SKM-1 (cell line): ENCODE data around the gene MYO1E.
A peak's percentile ranks its signal among the peaks of the same experiment; 100 is the strongest.

Source experiments
- DNase-seq: peaks from one replicate; lab custom pipeline; 2025; ENCODE audit not compliant: unreplicated experiment; lab: John Stamatoyannopoulos, UW

The MYO1E gene

DNA sequence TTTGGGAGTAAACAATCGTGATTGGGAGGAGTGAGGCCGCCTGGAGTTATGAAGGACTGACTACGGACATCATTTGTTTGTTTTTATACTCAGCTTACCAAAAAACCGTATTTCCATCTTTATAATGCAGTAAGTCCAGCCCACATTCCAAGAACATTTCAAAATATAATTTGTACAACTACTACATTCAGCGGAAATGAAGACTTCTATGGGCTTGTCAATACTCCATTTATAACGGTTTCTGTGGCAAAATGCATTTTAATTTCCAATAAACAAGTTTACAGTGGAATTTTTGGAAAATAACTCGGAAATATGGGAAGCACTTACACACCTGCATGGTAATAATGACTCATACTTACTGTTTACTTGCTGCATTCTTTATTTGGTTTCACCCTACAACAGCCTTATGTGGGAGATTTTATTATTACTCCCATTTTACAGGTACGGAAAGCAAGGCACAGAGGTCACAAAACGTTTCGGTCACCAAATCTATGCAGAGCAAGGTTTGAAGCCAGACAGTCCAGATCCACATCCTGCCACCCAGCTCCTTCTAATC, 103.7 kb downstream of the MYO1E start:
- DNase-seq, result no peak

DNA sequence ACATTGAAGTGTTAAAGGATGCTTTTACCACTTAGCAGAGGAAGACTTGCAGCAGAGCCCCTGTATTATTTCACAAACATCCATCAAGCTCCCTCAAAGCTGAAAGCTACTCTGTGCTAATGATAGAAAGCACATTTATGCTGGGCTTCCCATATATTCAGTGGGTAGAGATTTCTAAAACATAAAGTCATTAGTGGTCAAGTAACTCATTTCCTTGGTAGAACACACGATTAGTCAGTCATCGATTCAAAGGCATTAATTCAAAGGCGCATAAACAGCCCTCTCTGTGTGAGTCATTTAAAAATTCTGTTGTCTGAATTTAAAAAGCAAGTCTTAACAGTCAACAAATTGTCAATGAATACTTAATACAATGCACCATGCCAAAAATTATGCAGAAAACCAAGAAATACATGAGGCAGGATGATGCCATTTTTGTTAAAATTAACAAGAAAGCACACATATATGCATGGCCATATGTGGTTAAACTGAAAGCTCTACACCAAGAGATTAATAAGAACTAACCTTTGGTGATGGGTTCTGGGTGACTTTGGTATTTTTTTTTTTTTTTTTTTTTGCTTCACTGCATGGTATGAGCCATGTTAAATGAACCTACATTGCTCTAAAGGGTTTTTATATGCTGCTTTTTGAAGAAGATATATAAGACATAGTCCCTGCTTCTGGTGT, 104.4 kb downstream of the MYO1E start:
- DNase-seq, result no peak

DNA sequence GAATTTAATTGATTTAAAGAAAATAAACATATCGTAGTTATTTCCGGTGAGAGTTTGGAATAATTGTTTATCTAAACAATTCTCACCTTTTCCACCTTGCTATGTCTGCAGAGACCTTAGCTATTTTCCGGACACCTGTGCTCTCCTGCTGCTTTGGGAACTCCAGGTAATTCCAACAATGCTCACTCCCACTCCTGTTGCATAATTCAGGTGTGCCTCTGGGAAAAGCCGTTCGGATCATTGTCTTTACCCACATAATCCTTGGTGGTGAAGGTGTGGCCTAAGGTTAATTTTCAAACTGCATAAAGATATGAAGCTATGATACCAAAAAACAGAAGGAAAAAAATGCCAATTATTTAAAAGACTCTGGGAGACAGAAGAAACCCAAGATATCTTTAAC, 106.6 kb downstream of the MYO1E start:
- no peak for DNase-seq

DNA sequence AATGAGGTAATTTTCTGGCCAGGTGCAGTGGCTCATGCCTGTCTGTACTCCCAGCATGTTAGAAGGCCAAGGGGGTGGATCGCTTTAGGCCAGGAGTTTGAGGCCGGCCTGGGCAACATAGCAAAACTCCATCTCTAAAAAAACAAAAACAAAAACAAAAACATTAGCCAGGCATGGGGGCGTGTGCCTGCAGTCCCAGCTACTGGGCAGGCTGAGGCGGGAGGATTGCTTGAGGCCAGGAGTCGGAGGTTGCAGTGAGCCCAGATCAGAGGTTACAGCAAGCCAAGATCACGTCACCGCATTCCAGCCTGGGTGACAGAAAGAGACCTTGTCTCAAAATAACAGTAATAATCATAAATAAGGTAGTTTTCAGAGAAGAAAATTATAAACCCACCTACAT, 110.4 kb downstream of the MYO1E start:
- DNase-seq, result no peak

DNA sequence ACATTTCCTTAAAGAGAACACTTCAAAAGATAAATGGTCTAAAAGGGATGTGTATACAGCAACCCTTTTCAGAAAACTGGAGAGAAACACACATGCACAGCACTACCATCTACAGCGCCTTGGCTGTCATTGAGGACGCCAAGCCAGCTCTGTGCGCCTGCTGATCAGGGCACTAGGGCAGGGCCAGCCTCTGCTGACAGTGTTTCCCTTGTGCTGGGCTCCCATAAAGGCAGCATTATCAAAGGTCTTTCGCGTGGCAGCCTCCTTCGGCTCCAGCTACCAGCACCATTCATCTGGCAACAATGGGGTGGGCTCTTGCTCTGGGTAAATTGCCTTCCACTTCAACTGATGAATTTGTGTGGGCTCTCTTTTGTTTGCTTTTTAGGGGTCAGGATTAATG, 112.6 kb downstream of the MYO1E start:
- no peak for DNase-seq

DNA sequence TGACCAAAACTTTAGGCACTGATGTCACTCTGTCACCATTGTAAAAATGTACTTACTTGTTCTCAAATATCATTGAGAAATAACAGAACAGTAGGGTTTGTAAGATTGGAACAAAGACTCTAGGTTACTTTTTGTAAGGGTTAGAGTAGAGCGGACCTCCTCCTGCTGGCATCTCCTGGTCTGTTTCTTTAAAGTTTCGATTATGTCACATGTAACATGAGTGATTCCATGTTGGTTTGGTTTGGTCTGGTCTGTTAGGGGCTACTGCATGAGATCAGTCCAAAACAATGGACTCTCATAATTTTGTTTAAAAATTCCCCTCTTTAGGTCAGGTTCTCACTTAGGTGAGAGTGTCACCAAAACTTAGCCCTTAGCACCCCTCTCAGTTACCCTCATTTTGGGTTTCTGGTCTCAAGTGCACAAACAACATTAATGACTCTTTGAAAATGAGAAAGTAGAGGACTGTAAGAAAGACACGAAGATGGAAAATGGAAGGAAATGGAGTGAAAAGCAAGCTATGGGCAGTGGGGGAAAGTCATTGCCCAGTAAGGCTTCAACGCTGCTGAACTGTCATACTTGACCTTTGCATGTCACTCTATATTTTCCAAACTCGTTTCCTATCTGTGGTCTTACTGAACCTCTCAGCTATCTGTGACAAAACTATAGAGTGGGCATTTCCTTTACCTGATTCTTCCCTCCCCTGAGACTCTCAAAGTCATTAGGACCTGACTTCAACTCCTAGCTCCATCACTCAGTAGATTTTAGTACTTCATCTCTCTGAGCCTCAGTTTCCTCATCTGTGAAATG, 113.3 kb downstream of the MYO1E start:
- DNase-seq, result no peak

DNA sequence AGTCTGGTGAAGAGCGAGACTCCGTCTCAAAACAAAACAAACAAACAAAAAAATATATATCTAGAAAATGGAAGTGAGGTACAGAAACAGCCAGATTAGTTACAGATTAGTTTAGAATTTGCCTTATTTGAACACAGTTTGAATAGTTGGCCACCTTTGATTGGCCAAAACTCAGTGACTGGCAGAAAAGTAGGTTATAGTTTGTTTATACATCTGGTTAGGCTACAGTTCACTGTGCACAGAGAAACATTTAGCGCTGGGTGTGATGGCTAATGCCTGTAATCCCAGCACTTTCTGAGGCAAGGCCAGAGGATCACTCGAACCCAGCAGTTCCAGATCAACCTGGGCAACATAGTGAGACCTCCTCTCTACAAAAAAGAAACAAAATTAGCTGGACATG, 114.4 kb downstream of the MYO1E start:
- no peak for DNase-seq

DNA sequence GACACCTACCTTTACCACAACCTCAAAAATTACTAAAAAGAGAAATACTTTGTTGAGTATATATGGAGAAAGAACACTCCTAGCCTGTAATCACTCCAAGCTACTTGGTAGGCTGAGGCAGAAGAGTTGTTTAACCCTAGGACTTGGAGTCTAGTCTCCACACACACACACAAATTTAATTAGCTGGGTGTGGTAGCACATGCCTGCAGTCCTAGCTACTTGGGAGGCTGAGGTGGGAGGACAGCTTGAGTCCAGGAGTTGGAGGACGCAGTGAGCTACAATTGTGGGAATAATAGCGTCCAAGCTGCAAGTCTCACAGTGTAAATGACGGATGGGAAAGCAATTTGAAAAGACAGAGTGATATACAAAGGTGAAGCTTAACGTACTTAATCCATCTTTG, 115.5 kb downstream of the MYO1E start:
- DNase-seq, result no peak

DNA sequence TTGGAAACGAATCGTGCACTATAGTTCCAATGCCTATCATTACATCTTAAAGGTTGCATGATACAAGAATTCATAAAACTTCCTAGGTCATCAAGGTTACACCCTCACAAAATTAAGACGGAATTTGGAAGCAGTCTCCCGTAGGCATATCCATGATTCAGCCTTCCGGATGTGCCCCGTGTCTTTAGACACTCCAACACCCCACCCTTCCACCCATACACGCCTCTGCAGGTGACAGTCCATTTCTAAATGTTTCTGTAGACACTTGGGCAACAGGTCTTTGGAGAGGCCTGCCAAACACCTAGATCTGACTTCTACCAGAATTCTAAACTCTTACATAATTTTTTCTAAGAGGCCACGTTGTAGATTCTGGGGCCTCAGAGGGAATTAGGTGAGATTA, 116.2 kb downstream of the MYO1E start:
- no peak for DNase-seq

DNA sequence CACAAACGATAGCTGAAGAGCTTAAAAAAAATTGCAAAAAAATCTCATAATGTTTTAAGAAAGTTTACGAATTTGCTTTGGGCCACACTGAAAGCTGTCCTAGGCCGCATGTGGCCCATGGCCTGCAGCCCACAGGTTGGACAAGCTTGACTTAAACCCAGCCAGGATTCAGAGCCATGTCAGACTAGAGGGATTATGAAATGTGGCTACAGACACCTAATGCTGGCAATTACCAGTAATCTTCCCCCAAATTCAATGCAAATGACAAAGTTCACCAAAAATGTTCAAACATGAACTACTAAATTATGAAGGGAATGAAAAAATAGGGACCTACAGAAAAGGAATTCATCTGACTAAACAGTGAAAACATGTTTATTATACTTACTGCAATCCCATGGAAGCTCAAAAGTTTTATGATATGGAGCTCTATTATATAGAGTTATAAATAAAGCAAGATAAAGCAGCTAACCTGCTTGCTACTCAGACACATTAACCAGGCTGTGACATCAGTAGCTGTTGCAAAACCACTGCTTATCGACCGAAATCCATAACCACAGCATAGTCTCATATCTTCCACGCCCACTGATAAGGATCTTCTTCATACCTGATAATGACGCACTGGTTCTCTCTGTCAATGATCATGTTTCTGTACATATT, 116.9 kb downstream of the MYO1E start:
- no peak for DNase-seq

DNA sequence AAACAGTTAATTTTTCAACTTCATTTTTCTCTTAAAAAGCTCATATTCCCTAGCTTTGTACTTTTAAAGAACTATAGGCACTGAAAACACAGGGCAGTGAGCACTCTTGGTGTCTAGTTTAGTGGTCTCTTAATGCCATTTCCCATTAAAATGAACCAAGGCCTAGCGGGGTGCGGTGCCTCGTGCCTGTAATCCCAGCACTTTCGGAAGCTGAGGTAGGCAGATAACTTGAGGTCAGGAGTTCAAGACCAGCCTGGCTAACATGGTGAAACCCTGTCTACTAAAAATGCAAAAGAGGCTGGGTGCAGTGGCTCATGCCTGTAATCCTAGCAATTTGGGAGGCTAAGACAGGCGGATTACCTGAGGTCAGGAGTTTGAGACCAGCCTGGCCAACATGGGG, 120.5 kb downstream of the MYO1E start:
- DNase-seq, result no peak

DNA sequence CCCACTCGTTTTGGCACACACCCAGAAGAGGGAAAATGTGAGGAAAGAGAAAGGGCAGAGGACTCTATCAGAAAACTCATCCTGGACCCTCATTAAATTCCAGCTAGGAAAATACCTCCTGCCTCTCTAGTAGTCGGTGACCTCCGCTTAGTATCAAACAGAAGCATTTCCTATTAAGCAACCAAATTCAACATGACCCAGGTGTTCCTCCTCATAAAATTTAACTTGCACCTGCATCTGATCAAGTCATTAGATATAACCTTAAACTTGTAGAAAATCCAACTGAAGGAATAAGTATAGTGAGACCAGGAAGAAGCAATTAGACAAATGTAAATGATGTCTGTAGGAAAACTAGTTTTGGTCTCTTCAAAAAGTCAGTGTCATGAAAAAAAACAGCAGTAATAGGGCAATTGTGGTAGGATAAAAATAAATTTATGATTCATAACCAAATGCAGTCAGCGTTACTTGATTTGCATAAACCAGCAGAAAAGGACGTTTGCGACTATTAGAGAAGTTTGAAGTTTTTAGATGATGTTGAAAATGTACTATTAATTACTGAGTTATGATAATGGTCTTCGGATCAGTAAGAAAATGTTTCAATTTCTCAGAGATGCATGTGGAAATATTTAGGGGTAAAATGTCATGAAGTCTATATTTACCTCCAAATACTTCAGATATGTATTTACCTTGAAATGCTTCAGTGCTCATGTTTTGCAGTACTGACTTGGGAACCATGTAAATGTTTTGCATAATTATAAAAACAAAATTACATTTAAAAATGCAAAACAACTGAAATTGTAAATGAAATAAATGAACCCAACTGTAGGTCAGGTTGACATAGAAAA, 121.4 kb downstream of the MYO1E start:
- DNase-seq, result no peak

DNA sequence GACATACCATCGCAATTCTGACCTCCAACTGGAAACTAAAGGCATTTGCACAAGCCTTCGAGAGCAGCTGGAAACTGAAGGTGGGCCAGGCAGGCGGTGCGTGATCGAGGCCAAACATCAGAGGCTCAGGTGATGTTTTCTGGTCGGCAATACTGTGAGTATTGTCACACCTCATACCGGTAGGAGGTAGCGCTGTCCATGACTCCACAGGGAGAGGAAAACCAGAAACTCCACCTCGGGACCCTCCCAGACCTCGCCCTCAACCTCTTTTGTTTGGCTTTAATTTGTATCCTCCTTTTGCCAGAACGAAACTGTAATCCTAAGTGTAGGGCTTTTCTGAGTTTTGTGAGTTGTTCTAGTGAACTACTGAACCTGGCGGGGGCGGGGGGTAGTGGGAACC, 122.4 kb downstream of the MYO1E start:
- no peak for DNase-seq

DNA sequence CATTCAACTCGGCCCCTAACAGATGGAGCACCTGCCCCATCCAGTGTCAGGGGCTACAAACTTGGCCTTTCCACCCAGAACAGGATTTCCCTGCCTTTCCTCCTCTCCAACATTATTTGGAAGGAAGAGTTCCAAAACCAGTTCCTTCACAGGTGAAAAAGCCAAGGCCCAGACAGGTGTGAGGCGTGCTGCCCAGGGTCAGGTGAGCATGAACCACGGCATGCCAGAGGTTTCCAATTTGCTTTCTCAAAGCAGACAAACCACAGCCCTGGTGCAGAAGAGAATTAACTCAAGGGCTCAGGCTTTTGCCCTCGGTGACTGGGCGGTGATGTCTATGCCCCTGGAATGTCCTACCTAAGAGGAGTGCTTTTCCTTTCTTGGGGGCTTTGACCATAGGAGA, 122.9 kb downstream of the MYO1E start:
- DNase-seq, result no peak

DNA sequence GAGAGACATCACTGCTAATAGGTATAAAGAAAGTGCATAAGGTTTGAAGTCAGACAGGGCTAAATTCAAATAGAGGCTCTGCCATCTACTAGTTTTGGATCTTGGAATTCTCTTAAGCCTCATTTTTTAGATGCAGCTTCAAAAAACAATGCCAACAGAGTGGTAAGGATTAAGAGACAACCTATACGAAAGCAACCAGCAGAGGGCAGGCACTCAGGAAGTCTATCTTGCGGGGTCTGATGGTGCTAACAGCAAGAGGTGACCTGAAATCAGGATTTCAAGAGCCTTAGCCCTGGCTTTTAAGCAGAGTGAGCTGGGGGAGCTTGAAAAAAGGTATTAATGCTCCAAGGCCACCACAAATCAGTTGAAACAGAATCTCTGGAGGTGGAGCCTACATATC, 125.3 kb downstream of the MYO1E start:
- peak; percentile 41 for DNase-seq

DNA sequence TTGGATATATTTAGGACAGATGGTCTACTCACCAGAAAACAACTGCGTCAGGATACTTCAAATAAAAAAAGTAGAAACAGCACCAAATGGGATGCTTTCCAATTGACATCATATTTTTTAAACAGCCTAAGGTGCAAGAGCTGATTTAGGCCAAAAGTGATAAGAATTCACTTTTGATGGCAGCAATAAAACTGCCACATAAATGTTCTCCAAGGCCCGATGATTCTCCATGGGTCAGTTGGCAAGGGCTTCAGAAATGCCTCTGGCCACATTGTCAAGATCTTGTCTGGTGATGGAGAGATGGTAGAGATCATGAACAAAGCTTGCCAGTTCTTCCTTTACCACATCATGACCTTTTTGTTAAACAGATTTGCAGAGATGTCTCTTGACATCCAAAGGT, 127.1 kb downstream of the MYO1E start:
- DNase-seq, result no peak

DNA sequence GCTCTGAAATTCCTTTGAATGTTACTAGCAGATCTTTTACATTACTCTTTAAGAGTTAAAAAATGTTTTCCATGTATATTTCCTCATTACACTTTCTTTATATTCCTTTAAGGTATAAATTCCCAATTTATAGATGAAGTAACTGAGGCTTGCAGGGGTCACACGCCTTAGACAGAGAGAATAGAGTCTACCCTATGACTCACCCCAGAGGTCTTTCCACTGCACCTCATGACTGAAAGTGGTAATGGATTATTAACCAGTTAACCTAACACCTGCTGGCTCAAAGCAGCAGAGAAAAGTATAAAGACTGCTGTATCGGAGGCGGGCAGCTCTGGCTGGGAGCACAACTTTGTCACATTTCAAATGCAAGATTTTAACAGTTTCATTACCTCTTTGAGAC, 128.3 kb downstream of the MYO1E start:
- DNase-seq, result no peak

DNA sequence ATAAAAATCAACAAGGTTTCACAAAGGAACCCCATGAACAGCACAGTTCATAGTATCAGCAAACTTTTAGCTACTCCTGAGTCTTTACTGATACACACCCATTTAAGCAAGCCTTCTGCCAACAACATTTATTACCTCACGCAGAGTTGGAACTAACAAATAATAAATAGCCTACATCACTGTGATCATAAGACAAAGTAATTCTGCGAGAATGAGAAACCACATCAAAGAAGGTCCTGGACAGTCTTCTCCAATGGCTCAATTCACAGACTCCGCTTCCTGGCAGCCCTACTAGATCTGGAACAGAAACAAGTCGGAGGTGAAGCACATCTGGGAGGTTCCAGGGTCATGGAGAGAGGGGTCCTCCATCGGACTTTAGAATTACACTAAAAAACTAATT, 129.0 kb downstream of the MYO1E start:
- DNase-seq, result no peak

DNA sequence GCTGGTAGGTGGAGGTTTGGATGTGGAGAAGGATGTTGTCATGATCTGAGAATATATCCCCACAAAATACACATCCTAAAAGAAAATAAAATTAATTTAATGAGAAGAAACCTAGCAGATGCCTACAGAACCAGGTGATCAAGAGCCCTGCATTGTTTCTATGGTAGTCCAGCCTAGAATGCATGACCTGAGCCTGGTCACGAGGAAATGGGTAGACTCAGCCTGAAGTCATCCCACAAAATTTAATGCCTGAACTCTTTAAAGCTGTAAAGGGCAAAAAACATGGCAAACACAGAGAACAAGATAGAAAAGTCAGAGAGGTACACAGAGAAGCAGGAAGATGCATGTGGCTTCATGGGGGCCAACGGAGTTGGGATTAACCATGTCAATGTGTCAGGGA, 130.0 kb downstream of the MYO1E start:
- DNase-seq, result no peak

DNA sequence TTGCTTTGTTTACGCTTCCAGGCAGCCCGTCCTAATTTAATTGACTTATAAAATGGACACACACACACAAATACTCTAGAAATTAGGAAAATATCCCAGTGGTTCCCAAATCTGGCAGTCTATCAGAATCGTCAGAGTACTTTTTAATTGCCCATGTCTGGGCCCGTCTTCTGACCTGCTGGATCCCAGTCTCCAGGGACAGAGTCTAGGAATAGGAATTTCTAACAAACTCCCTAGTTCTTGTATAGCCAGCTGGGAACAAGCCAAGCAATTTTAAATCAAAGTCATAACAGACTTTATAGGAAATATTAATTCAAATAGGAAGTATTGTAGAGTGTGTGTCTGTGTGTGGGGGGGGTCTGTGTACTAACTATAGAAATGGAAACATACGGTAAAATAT, 132.6 kb downstream of the MYO1E start:
- DNase-seq, result no peak

DNA sequence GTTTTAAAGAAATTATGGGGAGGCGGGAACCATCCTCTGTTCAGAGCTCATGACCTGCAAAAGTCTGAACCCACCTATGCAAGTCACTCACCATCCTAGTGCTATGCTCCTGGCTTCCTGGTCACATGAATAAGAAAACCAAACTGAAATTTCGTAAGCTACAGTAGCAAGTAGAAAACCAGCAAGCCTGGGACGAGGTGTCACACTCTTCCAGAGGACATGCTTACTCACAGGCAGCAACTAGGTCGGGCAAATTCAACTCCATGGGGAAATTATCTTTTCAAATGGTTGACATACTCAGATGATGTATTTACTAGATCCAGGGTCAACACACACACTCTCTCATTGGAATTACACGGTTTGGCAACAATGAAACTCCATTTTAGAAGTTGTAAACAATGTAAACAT, 134.7 kb downstream of the MYO1E start:
- DNase-seq, result peak; percentile 7
